ENCODE results near the gene ROCK2. TPM values are rescaled to one million over a fixed set of nuclear protein-coding genes. Genes with fewer than 3 reads are reported as not detected.

ROCK2 gene
- total and polyA plus RNA-seq, 2 of the 13 experiments (the other 11 are each of a cell fraction or from before 2014, with no cell fraction given), result 38.1 to 119 TPM

DNA sequence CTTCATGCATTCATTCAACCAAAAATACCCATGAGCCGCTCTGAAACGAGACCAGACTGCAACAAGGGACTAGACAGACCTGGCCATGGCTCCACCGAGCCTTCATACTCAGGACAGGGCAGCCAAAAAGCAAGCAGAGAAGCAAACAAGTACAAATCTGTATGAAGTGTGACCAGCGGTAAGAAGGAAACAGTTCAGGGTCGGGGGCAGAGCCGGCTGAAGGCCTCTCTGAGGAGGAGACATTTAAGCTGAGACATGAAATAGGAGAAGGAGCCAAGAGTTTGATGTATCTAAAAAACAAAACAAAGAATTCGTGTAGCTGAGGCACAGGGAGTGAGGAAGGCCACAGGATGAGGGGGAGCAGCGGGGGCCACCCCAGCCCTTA is 210.5 kb downstream of the ROCK2 start:
- in situ Hi-C loops (cut with HindIII; ENCODE audit: extremely low pct_ligation_motif_present, low pct_unique_long_range_greater_than_20kb), result loop anchor here (5.0 to 10.0 kb wide), 2 partner anchors 313 to 451 kb away; no protein-coding TSS in a partner anchor
- no peak for FAIRE-seq
- no peak; the same call in 2 of the 3 replicates for ATAC-seq
- Histone ChIP-seq H3K79me2 (ENCODE audit: insufficient read depth, low read length) (no peaks in the 10 kb centered on the region), H3K36me3 (replicated peaks in 1 of 2; ENCODE audit: control insufficient read depth in 1 of 2, insufficient read depth in 2 of 2, low read length in 2 of 2) (no peaks in the 10 kb centered on the region), H3K27me3 (ENCODE audit: control insufficient read depth in 1 of 2, insufficient read depth in 2 of 2, low read length in 2 of 2) (peaks cover 2 to 22% of the 10 kb centered on the region in 2 experiments; a peak in 4 of 5 replicates), H3K4me3 (replicated peaks in 1 of 3; ENCODE audit: insufficient read depth in 1 of 3, low read depth in 2 of 3, low read length in 3 of 3) (peak overlapping the region; percentile 60 to 85 (median 64)), H4K20me1 (ENCODE audit: insufficient read depth, low read length) (no peaks in the 10 kb centered on the region), H3K9ac (ENCODE audit: insufficient read depth, low read depth, low read length) (peak overlapping the region; percentile 52; the same call in 1 of the 2 replicates), H3K4me2 (ENCODE audit: low read depth, low read length) (peak overlapping the region; percentile 99), H3K27ac (ENCODE audit: extremely low read length, insufficient read depth, low read length) (no peak overlapping the region), H3K4me1 (ENCODE audit: insufficient read depth, low read length) (peaks cover 51% of the 10 kb centered on the region), H2AFZ (ENCODE audit: low read length) (no peak overlapping the region), H3K9me3 (ENCODE audit: low read length) (no peaks in the 10 kb centered on the region)
- intact Hi-C loops (cut with micrococcal nuclease; ENCODE audit: unreplicated experiment), result loop anchor here (1.0 to 10.0 kb wide), 7 partner anchors 21 to 448 kb away; partner anchors contain the start of genes ROCK2 and SLC66A3
- ChIA-PET CTCF (ENCODE audit: low intra/inter-chr PET ratio, low total read pairs) (no interaction called here), POLR2A (interaction anchor here (0.6 to 2.2 kb wide), 6 partner anchors 12 to 1503 kb away, joined by 3 to 19 read pairs (median 4); partner anchors contain the start of genes ROCK2, SLC66A3 and YWHAQ)
- WGBS (ENCODE audit: low lambda C conversion rate), result 16% methylated on average over 8 of the region's 8 CpGs
- no peak for DNase-seq (ENCODE audit: low spot score)
- no TSS peak for BruUV-seq (replicated peaks)
- TF ChIP-seq HES4 (CRISPR knock-in tag; IDR thresholded peaks at IDR 0.05; ENCODE audit: borderline replicate concordance) (no peak), MEF2D (CRISPR knock-in tag; IDR thresholded peaks at IDR 0.05) (no peak), CREB1 (IDR thresholded peaks at IDR 0.05) (no peak), CREB1 (CRISPR knock-in tag; IDR thresholded peaks at IDR 0.05) (0 out of 2 replicates have a peak, but pooled peaks have one; percentile 2), ZNF501 (CRISPR knock-in tag; IDR thresholded peaks at IDR 0.05) (no peak), ESRRA (CRISPR knock-in tag; IDR thresholded peaks at IDR 0.05; ENCODE audit: low read depth) (no peak), ZNF367 (CRISPR knock-in tag; IDR thresholded peaks at IDR 0.05; ENCODE audit: borderline replicate concordance) (no peak), MAFK (conservative IDR thresholded peaks at IDR 0.05 in 1 of 2, IDR thresholded peaks at IDR 0.05 in 1 of 2; ENCODE audit: low read length in 2 of 2) (no peak), ZFY (CRISPR knock-in tag; IDR thresholded peaks at IDR 0.05) (no peak), ZNF232 (CRISPR knock-in tag; IDR thresholded peaks at IDR 0.05; ENCODE audit: borderline replicate concordance) (peak; percentile 36; the same call in 1 of the 2 replicates), ZFP36L1 (CRISPR knock-in tag; IDR thresholded peaks at IDR 0.05) (no peak), SOX6 (IDR thresholded peaks at IDR 0.05) (no peak), SOX6 (CRISPR knock-in tag; IDR thresholded peaks at IDR 0.05) (0 out of 2 replicates have a peak, but pooled peaks have one; percentile 1), PRMT3 (CRISPR knock-in tag; IDR thresholded peaks at IDR 0.05; ENCODE audit: borderline replicate concordance, low read depth) (no peak), POLR2A (IDR thresholded peaks at IDR 0.05; ENCODE audit: insufficient read depth in 1 of 2, low read depth in 2 of 2, low read length in 2 of 2) (no peak), SMAD9 (CRISPR knock-in tag; IDR thresholded peaks at IDR 0.05) (no peak), POLR2AphosphoS5 (IDR thresholded peaks at IDR 0.05; ENCODE audit: low read depth, low read length) (no peak), DPF2 (CRISPR knock-in tag; IDR thresholded peaks at IDR 0.05; ENCODE audit: borderline replicate concordance, low read depth) (no peak), TCF12 (IDR thresholded peaks at IDR 0.05) (no peak), TCF12 (CRISPR knock-in tag; IDR thresholded peaks at IDR 0.05) (no peak), ZEB1 (IDR thresholded peaks at IDR 0.05; ENCODE audit: insufficient replicate concordance, low read depth) (no peak), YEATS4 (CRISPR knock-in tag; IDR thresholded peaks at IDR 0.05; ENCODE audit: borderline replicate concordance) (0 out of 2 replicates have a peak, but pooled peaks have one; percentile 27), RBM39 (IDR thresholded peaks at IDR 0.05; ENCODE audit: low read depth, low read length, poor library complexity, severe bottlenecking) (peak; percentile 14)
- TF ChIP-seq, protein P1, sequence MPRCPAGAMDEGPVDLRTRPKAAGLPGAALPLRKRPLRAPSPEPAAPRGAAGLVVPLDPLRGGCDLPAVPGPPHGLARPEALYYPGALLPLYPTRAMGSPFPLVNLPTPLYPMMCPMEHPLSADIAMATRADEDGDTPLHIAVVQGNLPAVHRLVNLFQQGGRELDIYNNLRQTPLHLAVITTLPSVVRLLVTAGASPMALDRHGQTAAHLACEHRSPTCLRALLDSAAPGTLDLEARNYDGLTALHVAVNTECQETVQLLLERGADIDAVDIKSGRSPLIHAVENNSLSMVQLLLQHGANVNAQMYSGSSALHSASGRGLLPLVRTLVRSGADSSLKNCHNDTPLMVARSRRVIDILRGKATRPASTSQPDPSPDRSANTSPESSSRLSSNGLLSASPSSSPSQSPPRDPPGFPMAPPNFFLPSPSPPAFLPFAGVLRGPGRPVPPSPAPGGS (CRISPR knock-in tag; IDR thresholded peaks at IDR 0.05), result no peak

Measured in HepG2 (cell line).